Measurements from ENCODE around the gene ENPP3.

The ENPP3 gene

GRCh38 chr6:131775886-131776285 is 138.8 kb downstream of the ENPP3 start:
- Histone ChIP-seq H3K27ac (replicated peaks; ENCODE audit: low read length) (no peak overlapping the region), H3K4ac (ENCODE audit: low read length) (no peak overlapping the region), H3K4me1 (ENCODE audit: control insufficient read depth in 2 of 2, insufficient read depth in 1 of 2, low read depth in 1 of 2, low read length in 2 of 2) (no peaks in the 10 kb centered on the region), H3K79me1 (ENCODE audit: low read depth, low read length) (no peaks in the 10 kb centered on the region), H3K23ac (ENCODE audit: low read depth, low read length, poor library complexity) (no peak overlapping the region), H2AK5ac (ENCODE audit: low read depth, low read length) (no peak overlapping the region), H2BK12ac (ENCODE audit: low read length) (no peak overlapping the region), H3K36me3 (replicated peaks in 1 of 2; ENCODE audit: control insufficient read depth in 2 of 2, insufficient read depth in 2 of 2, low read length in 2 of 2) (no peaks in the 10 kb centered on the region), H3K9ac (ENCODE audit: low read depth, low read length, poor library complexity) (no peak overlapping the region), H4K8ac (ENCODE audit: low read depth, low read length) (no peak overlapping the region), H2AFZ (ENCODE audit: low read length) (no peak overlapping the region), H3K4me2 (ENCODE audit: insufficient read depth, low read length, poor library complexity, severe bottlenecking) (no peak overlapping the region), H3K27me3 (ENCODE audit: control insufficient read depth in 3 of 3, insufficient read depth in 3 of 3, low read depth in 1 of 3, low read length in 3 of 3) (peaks cover 0 to 8% (median 0%) of the 10 kb centered on the region in 3 experiments), H3K4me3 (ENCODE audit: low read length in 2 of 2) (no peak overlapping the region), H2BK120ac (ENCODE audit: low read depth, low read length) (no peak overlapping the region), H2BK5ac (ENCODE audit: low read length) (no peak overlapping the region), H4K91ac (ENCODE audit: low read depth, low read length, poor library complexity) (no peak overlapping the region), H3K9me3 (replicated peaks in 1 of 2; ENCODE audit: control insufficient read depth in 2 of 2, insufficient read depth in 1 of 2, low read depth in 1 of 2, low read length in 2 of 2) (no peaks in the 10 kb centered on the region), H2BK15ac (ENCODE audit: low read length) (no peak overlapping the region), H3K14ac (ENCODE audit: low read length) (no peak overlapping the region), H3K18ac (ENCODE audit: low read length) (no peak overlapping the region)
- no CpG with 5 or more reads among the region's 3 CpGs for WGBS, 2 donors (ENCODE audit: extremely low coverage in 2 of 2, insufficient read length in 2 of 2, insufficient replicate concordance in 1 of 2)
- no peak for DNase-seq (ENCODE audit: low spot score)

GRCh38 chr6:131776985-131777384 is 139.9 kb downstream of the ENPP3 start:
- no peaks in the 10 kb centered on the region for H3K4me1 ChIP-seq (ENCODE audit: control insufficient read depth in 2 of 2, insufficient read depth in 1 of 2, low read depth in 1 of 2, low read length in 2 of 2)
- no peak overlapping the region for H3K9ac ChIP-seq (ENCODE audit: low read depth, low read length, poor library complexity)
- H2BK15ac ChIP-seq (ENCODE audit: low read length), result no peak overlapping the region
- H3K23ac ChIP-seq (ENCODE audit: low read depth, low read length, poor library complexity), result no peak overlapping the region
- no CpG with 5 or more reads among the region's 2 CpGs for WGBS, 2 donors (ENCODE audit: extremely low coverage in 2 of 2, insufficient read length in 2 of 2, insufficient replicate concordance in 1 of 2)
- no peak overlapping the region for H3K27ac ChIP-seq (replicated peaks; ENCODE audit: low read length)
- no peak overlapping the region for H2AFZ ChIP-seq (ENCODE audit: low read length)
- no peaks in the 10 kb centered on the region for H3K79me1 ChIP-seq (ENCODE audit: low read depth, low read length)
- no peaks in the 10 kb centered on the region for H3K9me3 ChIP-seq (replicated peaks in 1 of 2; ENCODE audit: control insufficient read depth in 2 of 2, insufficient read depth in 1 of 2, low read depth in 1 of 2, low read length in 2 of 2)
- H3K14ac ChIP-seq (ENCODE audit: low read length), result no peak overlapping the region
- peaks cover 0 to 8% (median 0%) of the 10 kb centered on the region in 3 experiments for H3K27me3 ChIP-seq (ENCODE audit: control insufficient read depth in 3 of 3, insufficient read depth in 3 of 3, low read depth in 1 of 3, low read length in 3 of 3)
- no peak overlapping the region for H3K4me3 ChIP-seq (ENCODE audit: low read length in 2 of 2)
- no peak overlapping the region for H2BK12ac ChIP-seq (ENCODE audit: low read length)
- no peak overlapping the region for H2BK5ac ChIP-seq (ENCODE audit: low read length)
- no peak overlapping the region for H3K18ac ChIP-seq (ENCODE audit: low read length)
- H3K4ac ChIP-seq (ENCODE audit: low read length), result no peak overlapping the region
- no peak overlapping the region for H3K4me2 ChIP-seq (ENCODE audit: insufficient read depth, low read length, poor library complexity, severe bottlenecking)
- no peaks in the 10 kb centered on the region for H3K36me3 ChIP-seq (replicated peaks in 1 of 2; ENCODE audit: control insufficient read depth in 2 of 2, insufficient read depth in 2 of 2, low read length in 2 of 2)
- H2BK120ac ChIP-seq (ENCODE audit: low read depth, low read length), result no peak overlapping the region
- no peak overlapping the region for H4K91ac ChIP-seq (ENCODE audit: low read depth, low read length, poor library complexity)
- no peak for DNase-seq (ENCODE audit: low spot score)
- H4K8ac ChIP-seq (ENCODE audit: low read depth, low read length), result no peak overlapping the region
- no peak overlapping the region for H2AK5ac ChIP-seq (ENCODE audit: low read depth, low read length)

GRCh38 chr6:131778169-131778568 is 141.1 kb downstream of the ENPP3 start:
- Histone ChIP-seq H3K36me3 (replicated peaks in 1 of 2; ENCODE audit: control insufficient read depth in 2 of 2, insufficient read depth in 2 of 2, low read length in 2 of 2) (no peaks in the 10 kb centered on the region), H3K27ac (replicated peaks; ENCODE audit: low read length) (no peak overlapping the region), H3K14ac (ENCODE audit: low read length) (no peak overlapping the region), H4K8ac (ENCODE audit: low read depth, low read length) (no peak overlapping the region), H2BK12ac (ENCODE audit: low read length) (no peak overlapping the region), H2BK15ac (ENCODE audit: low read length) (no peak overlapping the region), H3K18ac (ENCODE audit: low read length) (no peak overlapping the region), H3K9me3 (replicated peaks in 1 of 2; ENCODE audit: control insufficient read depth in 2 of 2, insufficient read depth in 1 of 2, low read depth in 1 of 2, low read length in 2 of 2) (no peaks in the 10 kb centered on the region), H3K4me2 (ENCODE audit: insufficient read depth, low read length, poor library complexity, severe bottlenecking) (no peak overlapping the region), H2AK5ac (ENCODE audit: low read depth, low read length) (no peak overlapping the region), H3K9ac (ENCODE audit: low read depth, low read length, poor library complexity) (no peak overlapping the region), H3K4ac (ENCODE audit: low read length) (no peak overlapping the region), H3K79me1 (ENCODE audit: low read depth, low read length) (no peaks in the 10 kb centered on the region), H2BK120ac (ENCODE audit: low read depth, low read length) (no peak overlapping the region), H2BK5ac (ENCODE audit: low read length) (no peak overlapping the region), H4K91ac (ENCODE audit: low read depth, low read length, poor library complexity) (no peak overlapping the region), H3K4me1 (ENCODE audit: control insufficient read depth in 2 of 2, insufficient read depth in 1 of 2, low read depth in 1 of 2, low read length in 2 of 2) (no peaks in the 10 kb centered on the region), H2AFZ (ENCODE audit: low read length) (no peak overlapping the region), H3K4me3 (ENCODE audit: low read length in 2 of 2) (no peak overlapping the region), H3K27me3 (ENCODE audit: control insufficient read depth in 3 of 3, insufficient read depth in 3 of 3, low read depth in 1 of 3, low read length in 3 of 3) (peaks cover 0 to 8% (median 0%) of the 10 kb centered on the region in 3 experiments), H3K23ac (ENCODE audit: low read depth, low read length, poor library complexity) (no peak overlapping the region)
- DNase-seq (ENCODE audit: low spot score), result no peak
- WGBS, 2 donors (ENCODE audit: extremely low coverage in 2 of 2, insufficient read length in 2 of 2, insufficient replicate concordance in 1 of 2), result 100% methylated on average over 1 of the region's 1 CpG; no CpG with 5 or more reads in 1 of the 2 donors

- Histone ChIP-seq H2AK5ac (ENCODE audit: low read depth, low read length) (no peak overlapping the region), H3K14ac (ENCODE audit: low read length) (no peak overlapping the region), H3K4me3 (ENCODE audit: low read length in 2 of 2) (no peak overlapping the region), H2BK15ac (ENCODE audit: low read length) (no peak overlapping the region), H3K18ac (ENCODE audit: low read length) (no peak overlapping the region), H3K4me2 (ENCODE audit: insufficient read depth, low read length, poor library complexity, severe bottlenecking) (no peak overlapping the region), H4K91ac (ENCODE audit: low read depth, low read length, poor library complexity) (no peak overlapping the region), H2BK12ac (ENCODE audit: low read length) (no peak overlapping the region), H3K27me3 (ENCODE audit: control insufficient read depth in 3 of 3, insufficient read depth in 3 of 3, low read depth in 1 of 3, low read length in 3 of 3) (peaks cover 0 to 8% (median 0%) of the 10 kb centered on the region in 3 experiments), H4K8ac (ENCODE audit: low read depth, low read length) (no peak overlapping the region), H3K9ac (ENCODE audit: low read depth, low read length, poor library complexity) (no peak overlapping the region), H2BK120ac (ENCODE audit: low read depth, low read length) (no peak overlapping the region), H3K4ac (ENCODE audit: low read length) (no peak overlapping the region), H3K36me3 (replicated peaks in 1 of 2; ENCODE audit: control insufficient read depth in 2 of 2, insufficient read depth in 2 of 2, low read length in 2 of 2) (no peaks in the 10 kb centered on the region), H2BK5ac (ENCODE audit: low read length) (no peak overlapping the region), H3K23ac (ENCODE audit: low read depth, low read length, poor library complexity) (no peak overlapping the region), H3K27ac (replicated peaks; ENCODE audit: low read length) (no peak overlapping the region), H3K79me1 (ENCODE audit: low read depth, low read length) (no peaks in the 10 kb centered on the region), H3K9me3 (replicated peaks in 1 of 2; ENCODE audit: control insufficient read depth in 2 of 2, insufficient read depth in 1 of 2, low read depth in 1 of 2, low read length in 2 of 2) (no peaks in the 10 kb centered on the region), H3K4me1 (ENCODE audit: control insufficient read depth in 2 of 2, insufficient read depth in 1 of 2, low read depth in 1 of 2, low read length in 2 of 2) (no peaks in the 10 kb centered on the region), H2AFZ (ENCODE audit: low read length) (no peak overlapping the region)
- no CpG with 5 or more reads among the region's 2 CpGs for WGBS, 2 donors (ENCODE audit: extremely low coverage in 2 of 2, insufficient read length in 2 of 2, insufficient replicate concordance in 1 of 2)
- no peak for DNase-seq (ENCODE audit: low spot score)
Observed at GRCh38 chr6:131779304-131779703, 142.2 kb downstream of the ENPP3 start.

Measured in neuronal stem cell (in vitro differentiated cells).